ENCODE data around the gene CYP20A1.
"Not testable (repeated sequence)": the region's sequence is repeated elsewhere in the genome, so short reads cannot be mapped to it uniquely, and the experiment has no call there.

CYP20A1 gene, protein sequence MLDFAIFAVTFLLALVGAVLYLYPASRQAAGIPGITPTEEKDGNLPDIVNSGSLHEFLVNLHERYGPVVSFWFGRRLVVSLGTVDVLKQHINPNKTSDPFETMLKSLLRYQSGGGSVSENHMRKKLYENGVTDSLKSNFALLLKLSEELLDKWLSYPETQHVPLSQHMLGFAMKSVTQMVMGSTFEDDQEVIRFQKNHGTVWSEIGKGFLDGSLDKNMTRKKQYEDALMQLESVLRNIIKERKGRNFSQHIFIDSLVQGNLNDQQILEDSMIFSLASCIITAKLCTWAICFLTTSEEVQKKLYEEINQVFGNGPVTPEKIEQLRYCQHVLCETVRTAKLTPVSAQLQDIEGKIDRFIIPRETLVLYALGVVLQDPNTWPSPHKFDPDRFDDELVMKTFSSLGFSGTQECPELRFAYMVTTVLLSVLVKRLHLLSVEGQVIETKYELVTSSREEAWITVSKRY

DNA sequence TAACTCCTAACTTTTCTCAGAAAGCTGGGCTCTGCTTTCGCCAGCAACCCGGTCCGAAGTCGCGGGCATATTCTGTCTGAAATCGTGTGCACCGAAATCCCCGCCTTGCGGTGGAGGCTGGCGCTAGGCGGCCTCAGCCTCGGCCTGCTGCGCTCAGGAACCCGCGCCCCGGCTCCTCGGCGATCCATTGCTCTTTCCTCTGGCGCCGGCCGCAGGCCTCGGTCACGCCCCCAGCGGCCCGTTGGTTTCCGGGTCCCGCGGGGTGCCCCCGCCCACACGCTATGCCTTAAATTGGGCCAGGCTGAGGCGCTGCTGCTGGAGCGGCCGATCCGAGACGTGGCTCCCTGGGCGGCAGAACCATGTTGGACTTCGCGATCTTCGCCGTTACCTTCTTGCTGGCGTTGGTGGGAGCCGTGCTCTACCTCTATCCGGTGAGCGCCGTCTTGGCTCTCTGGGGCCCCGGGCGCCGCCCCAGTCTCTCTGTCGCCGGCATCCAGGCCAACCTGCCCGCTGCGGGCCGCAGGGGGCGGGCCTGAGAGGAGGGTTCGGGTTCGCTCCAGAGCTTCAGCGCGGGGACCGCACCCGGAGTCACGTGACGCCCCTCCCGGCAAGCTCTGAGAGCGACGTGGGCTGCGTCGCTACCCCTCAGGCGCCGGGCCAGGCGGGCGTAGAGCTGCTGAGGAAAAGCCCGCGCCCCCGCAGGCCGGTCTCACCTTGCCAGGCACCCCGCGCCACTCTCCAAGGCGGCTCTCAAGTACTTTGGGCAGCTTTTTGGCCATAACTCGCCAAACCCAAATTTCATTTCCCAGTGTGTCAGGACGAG lies at the start of gene CYP20A1:
Gene CYP20A1 (plus strand): TSS at position 315 of the 823 bp plus-strand sequence. CDS start 45 bp downstream, at position 360.
- H3K27ac ChIP-seq: peak within 1 kb of the TSS; percentile 90
- DNase-seq (ENCODE audit: low read depth, low spot score): peak; percentile 68

DNA sequence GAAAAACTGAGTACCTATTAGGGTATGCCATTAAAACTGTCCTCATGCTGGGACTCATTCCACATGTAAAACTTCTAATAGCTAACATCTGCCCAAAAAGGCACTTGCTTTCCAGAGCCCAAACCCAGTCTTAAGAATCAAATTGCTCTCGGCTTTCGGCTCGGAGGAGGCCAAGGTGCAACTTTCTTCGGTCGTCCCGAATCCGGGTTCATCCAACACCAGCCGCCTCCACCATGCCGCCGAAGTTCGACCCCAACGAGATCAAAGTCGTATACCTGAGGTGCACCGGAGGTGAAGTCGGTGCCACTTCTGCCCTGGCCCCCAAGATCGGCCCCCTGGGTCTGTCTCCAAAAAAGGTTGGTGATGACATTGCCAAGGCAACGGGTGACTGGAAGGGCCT lies 48.3 kb upstream of the CYP20A1 start:
- not testable (repeated sequence) for H3K27ac ChIP-seq; DNase-seq (ENCODE audit: low read depth, low spot score)

DNA sequence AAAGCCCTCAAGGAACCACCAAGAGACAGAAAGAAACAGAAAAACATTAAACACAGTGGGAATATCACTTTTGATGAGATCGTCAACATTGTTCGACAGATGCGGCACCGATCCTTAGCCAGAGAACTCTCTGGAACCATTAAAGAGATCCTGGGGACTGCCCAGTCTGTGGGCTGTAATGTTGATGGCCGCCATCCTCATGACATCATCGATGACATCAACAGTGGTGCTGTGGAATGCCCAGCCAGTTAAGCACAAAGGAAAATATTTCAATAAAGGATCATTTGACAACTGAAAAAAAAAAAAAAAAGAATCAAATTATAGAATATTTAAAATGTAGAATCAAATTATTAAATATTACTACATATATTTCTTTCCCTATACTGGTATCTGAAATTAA lies 47.8 kb upstream of the CYP20A1 start:
- DNase-seq (ENCODE audit: low read depth, low spot score): not testable (repeated sequence)

DNA sequence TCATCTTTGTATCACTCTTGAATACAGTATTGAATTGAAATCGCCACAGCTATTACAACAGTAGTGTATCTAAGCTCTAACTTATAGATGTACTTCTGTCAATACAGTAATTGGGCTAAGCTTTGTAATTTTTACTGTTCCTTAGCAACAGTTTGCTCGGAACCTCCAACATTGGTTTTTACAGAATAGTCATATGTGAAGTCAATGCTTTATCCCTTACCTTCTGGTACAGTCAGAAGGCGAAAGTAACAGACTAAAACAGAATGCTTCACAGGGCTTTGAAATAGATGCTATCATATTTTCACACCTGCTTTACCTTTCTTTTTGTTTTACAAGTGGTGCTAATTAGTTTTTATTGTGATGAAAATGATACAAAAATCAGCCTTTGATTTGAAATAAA lies 46.9 kb upstream of the CYP20A1 start:
- H3K27ac ChIP-seq: no peak overlapping the region
- no peak for DNase-seq (ENCODE audit: low read depth, low spot score)

More for the DNA sequence above, 47.8 kb upstream of the CYP20A1 start:
- not testable (repeated sequence) for H3K27ac ChIP-seq

DNA sequence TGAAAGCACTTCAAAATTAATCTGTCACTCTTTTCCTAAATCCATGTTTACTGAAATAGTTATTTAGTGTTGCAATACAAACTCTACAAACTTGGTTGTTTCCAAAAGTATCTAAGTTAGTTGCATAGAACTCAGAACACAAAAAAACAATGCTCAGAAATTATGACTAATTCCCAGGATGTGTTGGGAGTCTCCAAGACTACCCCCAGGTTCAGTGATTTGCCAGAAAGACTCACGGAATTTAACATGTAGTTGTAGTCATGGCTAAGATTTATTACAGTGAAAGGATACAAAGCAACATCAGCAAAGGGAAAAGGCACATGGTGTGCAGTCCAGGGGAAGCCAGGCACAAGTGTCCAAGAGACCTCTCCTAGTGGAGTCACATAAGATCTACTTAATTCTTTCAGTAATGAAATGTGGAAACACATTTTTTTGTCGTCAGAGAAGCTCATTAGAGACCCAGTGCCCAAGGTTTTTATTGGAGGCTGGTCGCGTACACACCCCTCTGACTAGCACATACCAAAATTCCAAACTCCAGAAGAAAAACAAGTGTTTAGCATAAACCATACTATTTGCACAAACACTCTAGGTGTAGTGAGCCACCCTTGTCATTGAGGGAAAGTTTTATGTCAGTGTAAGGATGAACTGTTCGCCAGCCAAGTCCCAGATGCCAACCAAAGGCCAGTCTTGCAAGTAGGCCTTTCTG lies 43.3 kb upstream of the CYP20A1 start:
- DNase-seq (ENCODE audit: low read depth, low spot score): no peak
- H3K27ac ChIP-seq: no peak overlapping the region

DNA sequence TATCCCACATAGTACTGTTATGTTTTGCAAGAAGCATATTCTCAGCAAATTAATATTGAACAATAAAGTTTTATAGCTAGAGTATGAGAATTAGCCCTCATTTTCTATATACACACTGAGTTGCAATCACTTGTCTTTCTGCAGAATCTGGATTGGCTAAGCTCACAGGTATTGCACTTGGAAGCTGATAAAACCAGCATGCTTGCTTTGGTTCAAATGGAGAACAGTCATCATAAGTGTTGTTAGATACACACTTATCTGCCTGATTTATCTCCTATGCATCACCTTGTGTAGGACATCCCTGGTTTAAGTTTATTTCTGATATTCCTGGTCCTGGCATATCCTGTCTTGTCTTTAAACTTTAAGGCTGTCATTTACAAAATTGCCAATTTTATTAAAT lies 38.0 kb upstream of the CYP20A1 start:
- DNase-seq (ENCODE audit: low read depth, low spot score): no peak
- H3K27ac ChIP-seq: no peak overlapping the region

DNA sequence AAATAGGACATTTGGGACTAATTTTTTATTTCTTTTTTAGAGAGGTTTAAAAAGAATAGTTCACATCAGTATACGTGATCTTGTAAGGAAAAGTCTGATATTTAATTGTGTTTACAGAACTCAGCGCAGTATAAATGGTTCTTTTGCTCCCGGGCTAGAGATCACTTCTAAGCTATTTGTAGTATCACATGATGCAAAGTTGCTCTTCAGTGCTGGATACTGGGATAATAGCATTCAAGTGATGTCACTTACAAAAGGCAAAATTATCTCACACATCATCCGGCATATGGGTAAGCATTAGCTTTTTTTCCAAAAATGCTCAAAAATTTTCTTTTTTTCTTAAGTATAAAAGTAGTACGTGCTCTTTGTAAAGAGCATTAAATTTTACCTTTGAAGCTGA lies 37.4 kb upstream of the CYP20A1 start:
- no peak overlapping the region for H3K27ac ChIP-seq
- DNase-seq (ENCODE audit: low read depth, low spot score): no peak

DNA sequence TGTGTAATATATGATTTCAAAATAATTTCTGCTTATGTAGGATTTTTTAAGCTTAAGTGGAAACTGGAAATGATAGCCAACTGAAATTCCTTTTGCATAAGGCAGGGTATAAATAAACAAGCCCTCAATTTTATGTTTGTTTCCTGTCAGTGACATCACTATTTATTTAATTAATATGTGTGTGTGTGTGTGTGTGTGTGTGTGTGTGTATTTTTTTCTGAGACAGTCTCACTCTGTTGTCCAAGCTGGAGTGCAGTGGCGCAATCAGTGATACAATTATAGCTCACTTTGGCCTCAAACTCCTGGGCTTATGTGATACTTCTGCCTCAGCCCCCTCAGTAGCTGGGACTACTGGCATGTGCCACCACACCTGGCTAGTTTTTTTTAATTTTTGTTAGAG lies 29.3 kb upstream of the CYP20A1 start:
- no peak for DNase-seq (ENCODE audit: low read depth, low spot score)

DNA sequence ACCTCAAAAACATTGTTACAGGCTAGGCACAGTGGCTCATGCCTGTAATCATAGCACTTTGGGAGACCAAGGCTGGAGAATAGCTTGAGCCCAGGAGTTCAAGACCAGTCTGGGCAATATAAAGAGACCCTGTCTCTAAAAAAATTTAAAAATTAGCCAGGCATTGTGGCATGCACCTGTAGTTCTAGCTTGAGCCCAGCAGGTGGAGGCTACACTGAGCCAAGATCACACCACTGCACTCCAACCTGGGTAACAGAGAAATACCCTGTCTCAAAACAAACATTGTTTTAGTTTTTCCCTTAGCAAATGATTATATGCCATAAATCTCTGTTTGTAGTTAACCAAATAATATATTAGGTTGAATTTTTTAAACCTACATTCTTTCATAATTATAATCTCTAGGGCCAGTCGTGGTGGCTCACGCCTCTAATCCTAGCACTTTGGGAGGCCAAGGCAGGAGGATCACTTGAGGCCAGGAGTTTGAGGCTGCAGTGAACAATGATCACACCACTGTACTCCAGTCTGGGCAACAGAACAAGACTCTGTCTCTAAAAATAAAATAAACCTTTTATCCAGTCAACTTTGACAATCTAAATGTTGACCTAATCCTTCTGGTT lies 13.3 kb upstream of the CYP20A1 start:
- DNase-seq (ENCODE audit: low read depth, low spot score): no peak
- no peak overlapping the region for H3K27ac ChIP-seq

More for the DNA sequence above, 29.3 kb upstream of the CYP20A1 start:
- no peak overlapping the region for H3K27ac ChIP-seq

DNA sequence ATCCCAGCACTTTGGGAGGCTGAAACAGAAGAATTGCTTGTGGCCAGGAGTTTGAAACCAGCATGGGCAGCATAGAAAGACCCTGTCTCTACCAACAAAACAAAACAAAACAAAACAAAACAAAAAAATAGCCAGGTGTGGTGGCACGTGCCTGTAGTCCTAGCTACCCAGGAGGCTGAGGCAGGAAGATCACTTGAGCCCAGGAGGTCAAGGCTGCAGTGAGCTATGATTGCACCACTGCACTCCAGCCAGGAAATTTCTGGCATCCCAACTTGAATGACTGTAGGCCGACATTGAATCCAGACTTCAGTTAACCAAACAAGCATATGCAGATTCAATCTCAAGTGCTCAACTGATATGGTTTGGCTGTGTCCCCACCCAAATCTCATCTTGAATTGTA lies 9.1 kb upstream of the CYP20A1 start:
- not testable (repeated sequence) for DNase-seq (ENCODE audit: low read depth, low spot score); H3K27ac ChIP-seq

DNA sequence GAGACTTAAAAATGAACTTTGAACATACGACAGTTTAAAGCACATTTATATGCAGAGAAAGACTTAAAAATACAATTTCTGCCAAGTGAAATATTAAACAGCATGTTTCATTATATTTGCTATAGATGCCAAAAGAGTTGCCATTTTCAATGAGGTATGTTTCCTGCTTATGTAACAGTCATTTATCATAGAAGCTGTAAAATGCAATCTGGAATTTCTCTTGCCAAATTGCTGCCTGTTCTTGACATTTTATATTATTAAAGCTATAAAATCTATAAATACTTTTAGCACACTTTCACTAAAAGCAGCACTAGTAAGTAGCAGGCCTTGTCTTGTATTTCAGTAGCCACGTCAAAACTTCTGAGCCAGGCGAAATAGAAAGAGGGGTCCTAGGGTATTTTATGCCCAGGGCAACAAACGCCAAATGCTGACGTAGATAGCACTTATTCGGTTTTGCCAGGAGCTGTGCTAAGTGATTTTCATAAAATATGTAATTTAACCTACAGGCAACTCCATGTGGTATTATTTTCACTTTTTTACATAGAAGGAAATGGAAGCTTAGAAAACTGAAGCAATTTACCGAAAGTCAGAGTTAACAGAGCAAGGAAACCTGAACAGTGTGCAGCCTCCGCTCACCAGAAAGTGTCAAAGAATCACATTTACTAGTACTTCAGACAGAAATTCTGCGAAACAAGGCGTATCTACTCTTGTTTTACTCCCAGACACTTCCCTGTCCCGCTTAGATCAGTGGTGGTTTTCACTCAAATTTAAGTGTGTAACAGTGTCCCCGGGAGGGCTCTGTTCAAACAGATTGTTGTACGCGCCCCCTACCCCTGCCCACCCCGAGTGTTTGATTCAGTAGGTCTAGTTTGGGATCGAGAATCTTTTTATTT lies 1.2 kb upstream of the CYP20A1 start:
- DNase-seq (ENCODE audit: low read depth, low spot score): no peak
- no peak overlapping the region for H3K27ac ChIP-seq

DNA sequence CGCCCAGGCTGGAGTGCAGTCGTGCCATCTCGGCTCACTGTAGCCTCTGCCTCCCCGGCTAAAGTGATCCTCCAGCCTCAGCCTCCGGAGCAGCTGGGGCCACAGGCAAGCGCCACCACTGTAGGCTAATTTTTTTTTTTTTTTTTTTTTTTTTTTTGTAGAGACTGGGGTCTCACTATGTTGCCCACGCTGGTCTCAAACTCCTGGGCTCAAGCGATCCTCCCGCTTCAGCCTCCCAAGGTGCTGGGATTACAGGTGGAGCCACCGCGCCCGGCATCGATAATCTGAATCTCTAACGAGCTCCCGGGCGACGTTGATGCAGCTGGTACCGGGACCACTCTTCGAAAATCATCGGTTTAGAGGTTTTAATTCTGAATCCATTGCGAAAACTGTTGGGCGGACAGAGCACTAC lies 520 bp upstream of the CYP20A1 start:
- peak overlapping the region; percentile 90 for H3K27ac ChIP-seq
- DNase-seq (ENCODE audit: low read depth, low spot score): no peak

DNA sequence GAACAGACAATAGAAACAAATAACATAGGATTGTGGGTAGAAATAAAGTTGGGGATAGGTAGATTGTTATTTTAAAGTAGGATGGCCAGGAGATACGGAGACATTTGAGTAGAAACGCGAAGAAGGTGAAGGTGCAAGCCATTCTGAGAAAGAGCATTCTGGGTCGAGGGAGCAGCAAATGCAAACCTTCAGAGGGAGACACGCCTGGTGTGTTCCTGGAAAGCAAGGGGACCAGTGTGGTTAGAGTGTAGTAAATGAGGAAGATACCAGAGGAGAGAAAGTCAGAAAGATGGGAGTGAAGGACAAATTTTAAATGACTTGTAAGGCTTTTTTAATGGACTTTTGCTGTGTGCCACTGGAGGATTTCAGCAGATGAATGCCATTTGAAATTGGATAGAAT lies 1.7 kb downstream of the CYP20A1 start:
- no peak for DNase-seq (ENCODE audit: low read depth, low spot score)
- no peak overlapping the region for H3K27ac ChIP-seq

DNA sequence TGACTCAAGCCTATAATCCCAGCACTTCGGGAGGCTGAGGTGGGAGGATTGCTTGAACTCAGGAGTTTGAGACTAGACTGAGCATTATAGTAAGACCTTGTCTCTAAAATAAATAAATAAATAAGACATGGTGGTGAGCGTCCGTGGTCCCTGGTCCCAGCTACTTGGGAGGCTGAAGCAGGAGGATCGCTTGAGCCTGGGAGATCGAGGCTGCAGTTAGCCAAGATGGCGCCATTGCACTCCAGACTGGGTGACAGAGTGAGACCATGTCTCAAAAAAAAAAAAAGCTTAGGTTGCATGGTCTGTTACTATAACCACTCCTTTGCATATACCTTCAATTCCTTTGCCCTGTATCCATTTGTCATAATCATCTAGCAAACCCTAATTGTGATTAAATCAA lies 3.7 kb downstream of the CYP20A1 start:
- no peak for DNase-seq (ENCODE audit: low read depth, low spot score)
- H3K27ac ChIP-seq: no peak overlapping the region

DNA sequence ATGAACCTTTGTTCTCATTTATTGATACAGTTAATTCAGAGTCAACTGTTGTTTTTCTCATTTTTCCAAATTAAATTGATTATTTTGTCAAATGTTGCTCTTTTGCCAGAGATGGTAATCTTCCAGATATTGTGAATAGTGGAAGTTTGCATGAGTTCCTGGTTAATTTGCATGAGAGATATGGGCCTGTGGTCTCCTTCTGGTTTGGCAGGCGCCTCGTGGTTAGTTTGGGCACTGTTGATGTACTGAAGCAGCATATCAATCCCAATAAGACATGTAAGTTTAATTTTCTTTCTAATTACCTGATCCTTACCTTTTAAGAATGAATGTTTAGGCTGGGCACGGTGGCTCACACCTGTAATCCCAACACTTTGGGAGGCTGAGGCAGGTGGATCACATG lies 7.8 kb downstream of the CYP20A1 start:
- no peak for DNase-seq (ENCODE audit: low read depth, low spot score)
- H3K27ac ChIP-seq: no peak overlapping the region

DNA sequence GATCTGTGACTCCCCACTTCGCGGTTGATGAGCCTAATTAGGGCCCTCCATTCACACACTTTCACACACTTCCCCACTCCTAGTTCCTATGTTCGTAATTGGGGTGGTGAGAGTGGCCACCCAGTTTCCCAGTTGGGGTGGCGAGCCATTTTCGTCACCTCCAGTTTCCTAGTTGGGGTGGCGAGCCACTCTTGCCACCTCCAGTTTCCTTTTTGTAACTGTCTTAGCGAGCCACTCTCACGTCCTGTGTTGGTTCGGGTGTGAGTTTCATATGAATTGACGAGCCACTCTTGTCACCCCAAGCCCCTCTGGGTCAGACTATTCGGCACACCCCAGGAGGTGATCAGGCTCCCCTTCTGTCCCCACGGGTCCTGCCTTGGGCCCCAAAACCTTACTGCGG lies 14.0 kb downstream of the CYP20A1 start:
- no peak overlapping the region for H3K27ac ChIP-seq
- no peak for DNase-seq (ENCODE audit: low read depth, low spot score)

DNA sequence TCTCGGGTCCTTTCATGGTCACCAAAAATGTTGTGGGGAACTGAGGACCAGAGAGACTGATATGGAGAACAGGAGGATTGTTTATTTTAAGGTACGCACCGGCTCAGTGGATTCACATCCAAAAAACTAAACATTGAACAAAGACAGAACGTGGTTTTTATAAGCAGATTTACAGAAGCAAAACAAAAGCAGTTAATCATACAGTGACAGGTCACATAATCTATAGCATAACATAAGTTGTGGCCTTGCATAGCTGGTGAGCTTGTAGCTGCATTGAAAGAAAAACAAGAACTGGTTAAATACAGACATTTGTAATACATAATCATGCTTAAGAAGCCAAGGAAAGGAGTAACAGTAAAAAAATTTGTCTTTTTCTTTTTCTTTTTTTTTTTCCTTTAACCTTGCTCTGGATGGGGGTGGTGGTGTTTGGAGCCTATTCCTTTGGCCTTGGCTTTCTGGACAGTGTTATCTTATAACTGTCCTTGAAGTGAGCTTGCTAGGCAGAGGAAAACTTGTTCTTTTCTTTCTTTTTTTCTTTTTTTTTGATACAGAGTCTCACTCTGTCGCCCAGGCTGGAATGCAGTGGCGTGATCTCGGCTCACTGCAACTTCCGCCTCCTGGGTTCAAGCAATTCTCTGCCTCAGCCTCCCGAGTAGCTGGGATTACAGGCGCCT lies 14.7 kb downstream of the CYP20A1 start:
- not testable (repeated sequence) for DNase-seq (ENCODE audit: low read depth, low spot score); H3K27ac ChIP-seq

DNA sequence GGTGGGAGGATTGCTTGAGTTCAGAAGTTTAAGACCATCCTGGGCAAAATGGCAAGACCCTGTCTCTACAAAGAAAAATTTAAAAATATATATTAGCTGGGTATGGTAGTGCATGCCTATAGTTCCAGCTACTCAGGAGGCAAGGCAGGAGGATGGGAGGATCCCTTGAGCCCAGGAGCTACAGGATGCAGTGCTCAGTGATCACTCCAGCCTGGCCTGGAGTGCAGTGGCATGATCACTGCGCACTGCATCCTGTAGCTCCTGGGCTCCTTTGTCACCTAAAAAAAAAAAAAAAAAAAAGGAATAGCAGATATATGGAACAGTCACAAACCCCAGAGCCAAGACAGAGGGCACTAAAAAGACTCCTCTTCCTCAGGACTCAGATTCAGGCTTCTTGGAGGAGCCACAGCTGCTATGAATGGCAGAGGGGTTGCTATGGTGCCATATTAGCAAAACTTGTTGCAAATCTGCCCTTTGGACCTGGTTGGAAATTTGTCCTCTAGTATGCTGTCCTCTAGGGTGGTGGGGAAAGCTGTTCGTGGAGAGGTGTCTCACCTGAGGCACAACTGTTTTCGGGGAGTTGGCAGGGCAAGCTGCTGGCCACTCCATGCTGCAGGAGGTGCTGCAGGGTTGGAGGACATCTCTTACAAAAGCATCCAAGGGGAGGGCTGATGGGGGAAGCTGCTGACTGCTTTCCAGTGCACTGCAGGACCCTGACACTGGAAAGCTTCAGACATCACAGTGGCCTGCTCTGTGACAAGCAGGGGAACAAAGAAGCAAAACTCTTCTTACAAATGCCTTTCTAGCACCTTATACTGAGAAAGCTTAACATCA lies 22.7 kb downstream of the CYP20A1 start:
- no peak for DNase-seq (ENCODE audit: low read depth, low spot score)
- H3K27ac ChIP-seq: no peak overlapping the region
